Neural cell (in vitro differentiated cells): ENCODE results near the gene PLIN3. TPM values are rescaled to one million over a fixed set of nuclear protein-coding genes. Genes with fewer than 3 reads are reported as not detected.

Experiments
- H2AFZ ChIP-seq: fragments of 200-600, 300-800 bp; sonication (generic), shearing (Covaris generic); 2 replicates; pipeline ENCODE4 v1.6.0; 2014; ENCODE audit warnings: low read depth, mild to moderate bottlenecking, antibody characterized with exemption, low read length, moderate library complexity
- H3F3A ChIP-seq: fragments of 200-600 bp; shearing (Covaris generic); 2 replicates; pipeline ENCODE4 v1.6.1; 2016; ENCODE audit warnings: mild to moderate bottlenecking, moderate library complexity, mixed read lengths, antibody characterized with exemption, low read length; ENCODE audit not compliant: insufficient read depth, poor library complexity, severe bottlenecking
- H3K27ac ChIP-seq: fragments of 200-600, 300-800 bp; sonication (generic), shearing (Covaris generic); 2 replicates; pipeline ENCODE4 v1.5.1; 2014; ENCODE audit warnings: mild to moderate bottlenecking, low read length, moderate library complexity
- H3K27me3 ChIP-seq: fragments of 300-800, 200-600 bp; sonication (generic), shearing (Covaris generic); 2 replicates; pipeline ENCODE4 v1.6.0; 2014; ENCODE audit warnings: mild to moderate bottlenecking, low read depth, low read length, moderate library complexity; ENCODE audit not compliant: insufficient read depth
- H3K36me3 ChIP-seq: fragments of 300-800, 200-600 bp; sonication (generic), shearing (Covaris generic); 2 replicates; pipeline ENCODE4 v1.5.1; 2014; ENCODE audit warnings: mild to moderate bottlenecking, antibody characterized with exemption, low read length, moderate library complexity; ENCODE audit not compliant: insufficient read depth
- H3K4me2 ChIP-seq: fragments of 300-800, 200-600 bp; sonication (generic), shearing (Covaris generic); 2 replicates; pipeline ENCODE4 v1.6.0; 2014; ENCODE audit warnings: mild to moderate bottlenecking, low read length
- H3K4me3 ChIP-seq: fragments of 300-800, 200-600 bp; sonication (generic), shearing (Covaris generic); 2 replicates; pipeline ENCODE4 v1.5.1; 2014; ENCODE audit warnings: mild to moderate bottlenecking, low read length, moderate library complexity
- H3K79me2 ChIP-seq: fragments of 200-600 bp; shearing (Covaris generic); replicated peaks from 2 replicates; pipeline ENCODE4 v1.6.0; 2014; ENCODE audit warnings: mild to moderate bottlenecking, low read length, moderate library complexity; ENCODE audit not compliant: insufficient read depth
- H3K9ac ChIP-seq: fragments of 300-800, 200-600 bp; sonication (generic), shearing (Covaris generic); 2 replicates; pipeline ENCODE4 v1.6.1; 2016; ENCODE audit warnings: mild to moderate bottlenecking, low read length, mixed read lengths
- H3K9me2 ChIP-seq: fragments of 200-600 bp; shearing (Covaris generic); 2 replicates; pipeline ENCODE4 v1.6.1; 2016; ENCODE audit warnings: mild to moderate bottlenecking, low read length, mixed read lengths; ENCODE audit not compliant: insufficient read depth
- H3K9me3 ChIP-seq: fragments of 200-600, 300-800 bp; sonication (generic), shearing (Covaris generic); 2 replicates; pipeline ENCODE4 v1.6.1; 2016; ENCODE audit warnings: mild to moderate bottlenecking, mixed run types, low read length, moderate library complexity, mixed read lengths
- H4K20me1 ChIP-seq: fragments of 200-600 bp; shearing (Covaris generic); 2 replicates; pipeline ENCODE4 v1.6.1; 2016; ENCODE audit warnings: mild to moderate bottlenecking, mixed run types; ENCODE audit not compliant: insufficient read depth
- EP300 ChIP-seq: fragments of 450-650 bp; conservative IDR thresholded peaks from 2 replicates; pipeline ENCODE4 v1.6.1; 2014; ENCODE audit warnings: antibody characterized with exemption, mild to moderate bottlenecking, moderate library complexity; ENCODE audit not compliant: poor library complexity, severe bottlenecking
- EZH2 ChIP-seq: fragments of 200-600, 300-800 bp; shearing (Covaris generic), sonication (generic); IDR thresholded peaks from 2 replicates; pipeline ENCODE4 v1.6.1; 2014; ENCODE audit warnings: antibody characterized with exemption, low read length, borderline replicate concordance, mild to moderate bottlenecking; ENCODE audit not compliant: insufficient read depth, poor library complexity, severe bottlenecking
- MXI1 ChIP-seq: fragments of 450-650 bp; conservative IDR thresholded peaks from 2 replicates; pipeline ENCODE4 v1.6.1; 2014; ENCODE audit warnings: antibody characterized with exemption, mild to moderate bottlenecking; ENCODE audit not compliant: poor library complexity, severe bottlenecking
- RAD21 ChIP-seq: fragments of 450-650 bp; conservative IDR thresholded peaks from 2 replicates; pipeline ENCODE4 v1.6.1; 2014; ENCODE audit warnings: antibody characterized with exemption, mild to moderate bottlenecking, moderate library complexity
- SMC3 ChIP-seq: fragments of 450-650 bp; conservative IDR thresholded peaks from 2 replicates; pipeline ENCODE4 v1.6.1; 2014; ENCODE audit warnings: antibody characterized with exemption, mild to moderate bottlenecking, moderate library complexity; ENCODE audit not compliant: poor library complexity
- polyA plus RNA-seq: library from polyadenylated mRNA; depleted of rRNA; stranded (reverse); fragments of >200 nt; gene quantifications from 2 replicates; pipeline ENCODE4 v1.2.3, GENCODE V29; 2014
- TF ChIP-seq, protein P1 (sequence below): IDR thresholded peaks from 2 replicates; pipeline ENCODE4 v1.6.1; 2012; ENCODE audit warnings: borderline replicate concordance
- TF ChIP-seq, protein P2 (sequence below): fragments of 450-650 bp; IDR thresholded peaks from 2 replicates; pipeline ENCODE4 v1.5.1; 2014; ENCODE audit warnings: antibody characterized with exemption, mild to moderate bottlenecking, moderate library complexity; ENCODE audit not compliant: poor library complexity, severe bottlenecking

Gene PLIN3
- polyA plus RNA-seq, 1 donor from 2014 or later: 0.71 TPM

DNA sequence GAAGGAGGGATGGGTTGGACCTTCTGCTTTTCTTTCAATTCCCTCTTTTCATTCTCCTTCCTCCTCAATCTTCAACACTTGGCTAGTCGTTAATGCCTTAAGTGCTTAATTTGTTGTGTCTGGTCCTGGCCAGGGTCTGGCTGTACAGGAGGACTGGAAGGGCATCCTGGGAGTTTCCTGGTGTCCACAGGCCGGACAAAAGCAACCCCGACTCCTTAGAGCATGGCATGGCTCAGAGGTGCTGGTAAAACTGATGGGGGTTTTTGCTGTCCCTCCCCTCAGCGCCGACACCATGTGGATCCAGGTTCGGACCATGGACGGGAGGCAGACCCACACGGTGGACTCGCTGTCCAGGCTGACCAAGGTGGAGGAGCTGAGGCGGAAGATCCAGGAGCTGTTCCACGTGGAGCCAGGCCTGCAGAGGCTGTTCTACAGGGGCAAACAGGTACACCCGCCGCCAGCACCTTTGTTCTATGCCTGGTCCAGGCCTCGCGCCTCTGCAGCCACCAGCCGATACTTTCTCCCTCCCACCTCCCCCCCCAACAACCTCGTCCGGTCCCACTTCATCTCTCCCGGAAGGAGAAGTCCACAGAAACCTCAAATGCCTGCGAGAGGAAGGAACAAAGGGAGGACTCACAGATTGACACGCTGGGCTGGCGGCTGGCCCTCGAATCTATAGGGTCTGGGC, 43.3 kb upstream of the PLIN3 start:
- peak overlapping the region; percentile 49 for H3K9ac ChIP-seq
- no peaks in the 10 kb centered on the region for H4K20me1 ChIP-seq
- no peaks in the 10 kb centered on the region for H3F3A ChIP-seq
- H3K79me2 ChIP-seq: peaks cover 24% of the 10 kb centered on the region
- H3K36me3 ChIP-seq: no peaks in the 10 kb centered on the region
- H3K27ac ChIP-seq: no peak overlapping the region
- H3K27me3 ChIP-seq: peaks cover 2% of the 10 kb centered on the region
- H3K9me3 ChIP-seq: no peaks in the 10 kb centered on the region
- H3K4me2 ChIP-seq: peak overlapping the region; percentile 54
- H2AFZ ChIP-seq: no peak overlapping the region
- peak overlapping the region; percentile 72 for H3K4me3 ChIP-seq
- TF ChIP-seq EZH2 (no peak), RAD21 (no peak), MXI1 (no peak), SMC3 (no peak)
- TF ChIP-seq, protein P1, sequence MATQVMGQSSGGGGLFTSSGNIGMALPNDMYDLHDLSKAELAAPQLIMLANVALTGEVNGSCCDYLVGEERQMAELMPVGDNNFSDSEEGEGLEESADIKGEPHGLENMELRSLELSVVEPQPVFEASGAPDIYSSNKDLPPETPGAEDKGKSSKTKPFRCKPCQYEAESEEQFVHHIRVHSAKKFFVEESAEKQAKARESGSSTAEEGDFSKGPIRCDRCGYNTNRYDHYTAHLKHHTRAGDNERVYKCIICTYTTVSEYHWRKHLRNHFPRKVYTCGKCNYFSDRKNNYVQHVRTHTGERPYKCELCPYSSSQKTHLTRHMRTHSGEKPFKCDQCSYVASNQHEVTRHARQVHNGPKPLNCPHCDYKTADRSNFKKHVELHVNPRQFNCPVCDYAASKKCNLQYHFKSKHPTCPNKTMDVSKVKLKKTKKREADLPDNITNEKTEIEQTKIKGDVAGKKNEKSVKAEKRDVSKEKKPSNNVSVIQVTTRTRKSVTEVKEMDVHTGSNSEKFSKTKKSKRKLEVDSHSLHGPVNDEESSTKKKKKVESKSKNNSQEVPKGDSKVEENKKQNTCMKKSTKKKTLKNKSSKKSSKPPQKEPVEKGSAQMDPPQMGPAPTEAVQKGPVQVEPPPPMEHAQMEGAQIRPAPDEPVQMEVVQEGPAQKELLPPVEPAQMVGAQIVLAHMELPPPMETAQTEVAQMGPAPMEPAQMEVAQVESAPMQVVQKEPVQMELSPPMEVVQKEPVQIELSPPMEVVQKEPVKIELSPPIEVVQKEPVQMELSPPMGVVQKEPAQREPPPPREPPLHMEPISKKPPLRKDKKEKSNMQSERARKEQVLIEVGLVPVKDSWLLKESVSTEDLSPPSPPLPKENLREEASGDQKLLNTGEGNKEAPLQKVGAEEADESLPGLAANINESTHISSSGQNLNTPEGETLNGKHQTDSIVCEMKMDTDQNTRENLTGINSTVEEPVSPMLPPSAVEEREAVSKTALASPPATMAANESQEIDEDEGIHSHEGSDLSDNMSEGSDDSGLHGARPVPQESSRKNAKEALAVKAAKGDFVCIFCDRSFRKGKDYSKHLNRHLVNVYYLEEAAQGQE: no peak
- H3K9me2 ChIP-seq: no peaks in the 10 kb centered on the region

DNA sequence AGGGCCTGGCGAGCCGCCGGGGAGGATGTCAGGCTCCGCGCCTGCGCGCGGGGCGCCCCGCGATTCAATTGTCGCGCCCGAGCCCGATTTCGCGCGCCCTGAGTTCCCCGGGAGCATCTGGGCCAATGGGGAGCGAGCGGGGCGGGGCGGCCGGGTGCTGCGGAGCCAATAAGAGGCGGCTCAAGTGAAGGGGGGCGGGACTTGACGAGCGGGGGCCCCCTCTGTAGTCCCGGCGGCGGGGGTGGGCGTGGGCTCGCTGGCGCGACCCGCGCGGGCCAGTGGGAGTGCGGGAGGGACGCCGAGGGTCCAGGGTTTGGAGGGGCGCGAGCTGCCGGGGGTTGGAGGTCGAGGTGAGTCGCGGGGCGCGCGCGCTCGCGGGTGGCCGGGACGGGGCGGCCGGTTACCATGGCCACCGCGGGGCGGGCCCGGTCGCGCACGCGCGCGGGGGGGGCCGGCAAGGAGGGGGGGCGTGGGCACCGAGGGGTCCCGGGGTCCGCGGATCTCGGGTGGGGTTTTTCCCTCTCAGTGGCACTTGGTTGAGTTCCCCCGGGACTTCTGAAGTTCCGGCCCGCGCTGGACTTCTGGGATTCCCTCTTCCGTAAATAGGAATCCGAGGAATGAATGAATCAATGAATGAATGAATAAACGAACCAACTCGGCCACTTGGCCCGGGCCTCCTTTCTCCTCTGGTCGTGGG, 42.6 kb upstream of the PLIN3 start:
- no peaks in the 10 kb centered on the region for H3F3A ChIP-seq
- H3K27me3 ChIP-seq: peaks cover 2% of the 10 kb centered on the region
- no peak for TF ChIP-seq EZH2
- peak; percentile 99 for TF ChIP-seq MXI1
- TF ChIP-seq, protein P1: no peak
- TF ChIP-seq RAD21: no peak
- TF ChIP-seq SMC3: no peak
- TF ChIP-seq EP300: no peak
- TF ChIP-seq, protein P2, sequence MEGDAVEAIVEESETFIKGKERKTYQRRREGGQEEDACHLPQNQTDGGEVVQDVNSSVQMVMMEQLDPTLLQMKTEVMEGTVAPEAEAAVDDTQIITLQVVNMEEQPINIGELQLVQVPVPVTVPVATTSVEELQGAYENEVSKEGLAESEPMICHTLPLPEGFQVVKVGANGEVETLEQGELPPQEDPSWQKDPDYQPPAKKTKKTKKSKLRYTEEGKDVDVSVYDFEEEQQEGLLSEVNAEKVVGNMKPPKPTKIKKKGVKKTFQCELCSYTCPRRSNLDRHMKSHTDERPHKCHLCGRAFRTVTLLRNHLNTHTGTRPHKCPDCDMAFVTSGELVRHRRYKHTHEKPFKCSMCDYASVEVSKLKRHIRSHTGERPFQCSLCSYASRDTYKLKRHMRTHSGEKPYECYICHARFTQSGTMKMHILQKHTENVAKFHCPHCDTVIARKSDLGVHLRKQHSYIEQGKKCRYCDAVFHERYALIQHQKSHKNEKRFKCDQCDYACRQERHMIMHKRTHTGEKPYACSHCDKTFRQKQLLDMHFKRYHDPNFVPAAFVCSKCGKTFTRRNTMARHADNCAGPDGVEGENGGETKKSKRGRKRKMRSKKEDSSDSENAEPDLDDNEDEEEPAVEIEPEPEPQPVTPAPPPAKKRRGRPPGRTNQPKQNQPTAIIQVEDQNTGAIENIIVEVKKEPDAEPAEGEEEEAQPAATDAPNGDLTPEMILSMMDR: no peak
- no peak overlapping the region for H3K27ac ChIP-seq
- no peaks in the 10 kb centered on the region for H4K20me1 ChIP-seq
- H3K4me2 ChIP-seq: peak overlapping the region; percentile 54
- H3K4me3 ChIP-seq: peak overlapping the region; percentile 72
- peaks cover 24% of the 10 kb centered on the region for H3K79me2 ChIP-seq
- peak overlapping the region; percentile 49 for H3K9ac ChIP-seq
- H3K36me3 ChIP-seq: no peaks in the 10 kb centered on the region
- no peaks in the 10 kb centered on the region for H3K9me2 ChIP-seq
- H2AFZ ChIP-seq: no peak overlapping the region
- H3K9me3 ChIP-seq: no peaks in the 10 kb centered on the region
